Muscle layer of duodenum (tissue), 2 donors: Measurements from ENCODE around the gene MGME1.

Experiments used
- H3K27ac ChIP-seq: one replicate; pipeline ENCODE4 v1.7.0; 2013; ENCODE audit warnings: mild to moderate bottlenecking, low read length
- H3K27me3 ChIP-seq: one replicate; pipeline ENCODE4 v1.7.0; 2013; ENCODE audit warnings: low read depth, mild to moderate bottlenecking, control low read depth, low read length
- H3K36me3 ChIP-seq, 2 donors: one replicate each; pipeline ENCODE4 v1.7.0; 2013; ENCODE audit warnings: low read length in 2 of 2, control low read depth in 1 of 2, mild to moderate bottlenecking in 1 of 2; ENCODE audit not compliant: insufficient read depth in 2 of 2, control insufficient read depth in 1 of 2
- H3K4me1 ChIP-seq, 2 donors: one replicate each; pipeline ENCODE4 v1.7.0; 2013; ENCODE audit warnings: low read length in 2 of 2, mild to moderate bottlenecking in 2 of 2, control low read depth in 1 of 2, moderate library complexity in 1 of 2; ENCODE audit not compliant: insufficient read depth in 2 of 2, control insufficient read depth in 1 of 2
- H3K4me3 ChIP-seq, 2 donors: one replicate each; pipeline ENCODE4 v1.7.0; 2013; ENCODE audit warnings: low read length in 2 of 2, low read depth in 1 of 2, mild to moderate bottlenecking in 1 of 2
- H3K9me3 ChIP-seq, 2 donors: one replicate each; pipeline ENCODE4 v1.7.0; 2013; ENCODE audit warnings: low read length in 2 of 2, control low read depth in 1 of 2, mild to moderate bottlenecking in 1 of 2; ENCODE audit not compliant: control insufficient read depth in 1 of 2
- donor health status: healthy.

MGME1 gene

GRCh38 chr20:18001131-18001921, 32.5 kb downstream of the MGME1 start:
- no peak overlapping the region for H3K27ac ChIP-seq
- no peaks in the 10 kb centered on the region for H3K27me3 ChIP-seq

GRCh38 chr20:18003897-18004296, 35.1 kb downstream of the MGME1 start:
- Histone ChIP-seq H3K27me3 (no peaks in the 10 kb centered on the region), H3K9me3 (no peaks in the 10 kb centered on the region), H3K36me3 (no peaks in the 10 kb centered on the region), H3K4me1 (peaks cover 0 to 23% of the 10 kb centered on the region in 2 donors), H3K4me3 (no peak overlapping the region), H3K27ac (no peak overlapping the region)

More at GRCh38 chr20:18001131-18001921, 32.5 kb downstream of the MGME1 start:
- Histone ChIP-seq H3K4me3 (no peak overlapping the region), H3K4me1 (peaks cover 0 to 10% of the 10 kb centered on the region in 2 donors), H3K9me3 (no peaks in the 10 kb centered on the region), H3K36me3 (no peaks in the 10 kb centered on the region)

GRCh38 chr20:18004384-18005031, 35.7 kb downstream of the MGME1 start:
- Histone ChIP-seq H3K36me3 (no peaks in the 10 kb centered on the region), H3K27me3 (no peaks in the 10 kb centered on the region), H3K4me3 (no peak overlapping the region), H3K9me3 (no peaks in the 10 kb centered on the region), H3K27ac (no peak overlapping the region), H3K4me1 (peaks cover 0 to 23% of the 10 kb centered on the region in 2 donors)

- no peak overlapping the region for H3K27ac ChIP-seq
- H3K36me3 ChIP-seq: no peaks in the 10 kb centered on the region
- H3K27me3 ChIP-seq: no peaks in the 10 kb centered on the region
- no peaks in the 10 kb centered on the region for H3K9me3 ChIP-seq
- peaks cover 0 to 23% of the 10 kb centered on the region in 2 donors for H3K4me1 ChIP-seq
- no peak overlapping the region for H3K4me3 ChIP-seq
These were observed 36.6 kb downstream of the MGME1 start for GRCh38 chr20:18005170-18005989.

GRCh38 chr20:18005990-18006364, 37.2 kb downstream of the MGME1 start:
- peaks cover 0 to 23% of the 10 kb centered on the region in 2 donors for H3K4me1 ChIP-seq
- H3K27me3 ChIP-seq: no peaks in the 10 kb centered on the region
- H3K36me3 ChIP-seq: no peaks in the 10 kb centered on the region
- no peak overlapping the region for H3K4me3 ChIP-seq
- no peak overlapping the region for H3K27ac ChIP-seq
- no peaks in the 10 kb centered on the region for H3K9me3 ChIP-seq

GRCh38 chr20:18006684-18007083, 37.9 kb downstream of the MGME1 start:
- H3K27ac ChIP-seq: no peak overlapping the region
- H3K36me3 ChIP-seq: no peaks in the 10 kb centered on the region
- peaks cover 0 to 23% of the 10 kb centered on the region in 2 donors for H3K4me1 ChIP-seq
- H3K27me3 ChIP-seq: no peaks in the 10 kb centered on the region
- no peaks in the 10 kb centered on the region for H3K9me3 ChIP-seq
- H3K4me3 ChIP-seq: no peak overlapping the region

- no peak overlapping the region for H3K27ac ChIP-seq
- no peak overlapping the region for H3K4me3 ChIP-seq
- peaks cover 0 to 23% of the 10 kb centered on the region in 2 donors for H3K4me1 ChIP-seq
- no peaks in the 10 kb centered on the region for H3K9me3 ChIP-seq
- H3K36me3 ChIP-seq: no peaks in the 10 kb centered on the region
- no peaks in the 10 kb centered on the region for H3K27me3 ChIP-seq
These were observed 38.9 kb downstream of the MGME1 start for GRCh38 chr20:18007534-18008292.

- H3K9me3 ChIP-seq: no peaks in the 10 kb centered on the region
- H3K27ac ChIP-seq: no peak overlapping the region
- H3K4me3 ChIP-seq: no peak overlapping the region
- H3K4me1 ChIP-seq: peaks cover 0 to 23% of the 10 kb centered on the region in 2 donors
- H3K36me3 ChIP-seq: no peaks in the 10 kb centered on the region
- no peaks in the 10 kb centered on the region for H3K27me3 ChIP-seq
These were observed 40.3 kb downstream of the MGME1 start for GRCh38 chr20:18009116-18009515.

- Histone ChIP-seq H3K4me1 (peaks cover 0 to 13% of the 10 kb centered on the region in 2 donors), H3K4me3 (no peak overlapping the region), H3K27ac (no peak overlapping the region), H3K27me3 (no peaks in the 10 kb centered on the region), H3K36me3 (no peaks in the 10 kb centered on the region), H3K9me3 (no peaks in the 10 kb centered on the region)
These were observed 42.7 kb downstream of the MGME1 start for GRCh38 chr20:18011482-18011881.

- Histone ChIP-seq H3K36me3 (no peaks in the 10 kb centered on the region), H3K9me3 (no peaks in the 10 kb centered on the region), H3K4me3 (no peak overlapping the region), H3K27me3 (no peaks in the 10 kb centered on the region), H3K27ac (no peak overlapping the region), H3K4me1 (peaks cover 0 to 8% of the 10 kb centered on the region in 2 donors)
These were observed 43.3 kb downstream of the MGME1 start for GRCh38 chr20:18011951-18012645.
